HG02798 (cell line): ENCODE results near the gene UNC5C.

Source experiments
- ATAC-seq: cut with Tn5 transposase; IDR thresholded peaks from one replicate; pipeline ENCODE4 v1.9.1; 2021; ENCODE audit warnings: mild to moderate bottlenecking; ENCODE audit not compliant: unreplicated experiment, poor library complexity

The UNC5C gene

GRCh38 chr4:95238554-95238953, 310.2 kb downstream of the UNC5C start:
- no peak for ATAC-seq

- ATAC-seq = no peak
Measured at GRCh38 chr4:95232358-95233156, 316.2 kb downstream of the UNC5C start.

- no peak for ATAC-seq
Measured at GRCh38 chr4:95231681-95232080, 317.1 kb downstream of the UNC5C start.

GRCh38 chr4:95225849-95226248, 322.9 kb downstream of the UNC5C start:
- no peak for ATAC-seq

- no peak for ATAC-seq
Measured at GRCh38 chr4:95224402-95224801, 324.4 kb downstream of the UNC5C start.

- ATAC-seq = no peak
Measured at GRCh38 chr4:95220205-95221175, 328.3 kb downstream of the UNC5C start.

- ATAC-seq = no peak
Measured at GRCh38 chr4:95219109-95219508, 329.7 kb downstream of the UNC5C start.

GRCh38 chr4:95217197-95217596, 331.6 kb downstream of the UNC5C start:
- no peak for ATAC-seq

- no peak for ATAC-seq
Measured at GRCh38 chr4:95216636-95217035, 332.1 kb downstream of the UNC5C start.

- ATAC-seq = no peak
Measured at GRCh38 chr4:95215991-95216605, 332.7 kb downstream of the UNC5C start.

- no peak for ATAC-seq
Measured at GRCh38 chr4:95215043-95215442, 333.7 kb downstream of the UNC5C start.

GRCh38 chr4:95214408-95214807, 334.4 kb downstream of the UNC5C start:
- no peak for ATAC-seq

- ATAC-seq = no peak
Measured at GRCh38 chr4:95213366-95213765, 335.4 kb downstream of the UNC5C start.

- no peak for ATAC-seq
Measured at GRCh38 chr4:95212692-95213091, 336.1 kb downstream of the UNC5C start.

- no peak for ATAC-seq
Measured at GRCh38 chr4:95209927-95210326, 338.8 kb downstream of the UNC5C start.

- no peak for ATAC-seq
Measured at GRCh38 chr4:95204873-95205272, 343.9 kb downstream of the UNC5C start.

GRCh38 chr4:95204267-95204844, 344.4 kb downstream of the UNC5C start:
- ATAC-seq = no peak

GRCh38 chr4:95198961-95199360, 349.8 kb downstream of the UNC5C start:
- no peak for ATAC-seq

GRCh38 chr4:95197353-95197752, 351.4 kb downstream of the UNC5C start:
- no peak for ATAC-seq

- ATAC-seq = no peak
Measured at GRCh38 chr4:95193391-95194224, 355.2 kb downstream of the UNC5C start.
